AG20443 (cell line): ENCODE measurements around the gene KCNG2.

ENCODE experiments used
- DNase-seq: peaks from one replicate; pipeline ENCODE4 v3.0.0; 2012; ENCODE audit warnings: low spot score, mixed read lengths

KCNG2 gene

GRCh38 chr18:79887181-79888000 is 89.7 kb downstream of the KCNG2 start:
- no peak for DNase-seq

- DNase-seq = no peak
Measured at GRCh38 chr18:79888016-79888415, 90.3 kb downstream of the KCNG2 start.

GRCh38 chr18:79889569-79889968 is 91.8 kb downstream of the KCNG2 start:
- no peak for DNase-seq

- DNase-seq = no peak
Measured at GRCh38 chr18:79890674-79891073, 92.9 kb downstream of the KCNG2 start.

GRCh38 chr18:79896738-79897137 is 99.0 kb downstream of the KCNG2 start:
- no peak for DNase-seq

- DNase-seq = no peak
Measured at GRCh38 chr18:79897940-79898625, 100.3 kb downstream of the KCNG2 start.

GRCh38 chr18:79898952-79899608 is 101.3 kb downstream of the KCNG2 start:
- no peak for DNase-seq

- DNase-seq = no peak
Measured at GRCh38 chr18:79899609-79900445, 102.1 kb downstream of the KCNG2 start.

- no peak for DNase-seq
Measured at GRCh38 chr18:79900610-79901570, 103.2 kb downstream of the KCNG2 start.

GRCh38 chr18:79901665-79902064 is 103.9 kb downstream of the KCNG2 start:
- no peak for DNase-seq

- DNase-seq = no peak
Measured at GRCh38 chr18:79902075-79902474, 104.3 kb downstream of the KCNG2 start.

- no peak for DNase-seq
Measured at GRCh38 chr18:79902640-79903039, 104.9 kb downstream of the KCNG2 start.

GRCh38 chr18:79903071-79903635 is 105.4 kb downstream of the KCNG2 start:
- DNase-seq = no peak

GRCh38 chr18:79903787-79904356 is 106.1 kb downstream of the KCNG2 start:
- no peak for DNase-seq

GRCh38 chr18:79904357-79905147 is 106.8 kb downstream of the KCNG2 start:
- no peak for DNase-seq

- no peak for DNase-seq
Measured at GRCh38 chr18:79905389-79905911, 107.7 kb downstream of the KCNG2 start.

- no peak for DNase-seq
Measured at GRCh38 chr18:79905993-79906392, 108.3 kb downstream of the KCNG2 start.

- DNase-seq = no peak
Measured at GRCh38 chr18:79906706-79907105, 109.0 kb downstream of the KCNG2 start.
